ENCODE measurements around the gene CLASRP. TPM values are rescaled to one million over a fixed set of nuclear protein-coding genes. Genes with fewer than 3 reads are reported as not detected.

The CLASRP gene
- total and polyA plus RNA-seq, 9 of the 15 experiments (the other 6 are each of a cell fraction or from before 2014, with no cell fraction given) = 0.94 to 86.3 (median 44.0) TPM

- TF ChIP-seq POLR2AphosphoS5 (IDR thresholded peaks at IDR 0.05; ENCODE audit: control insufficient read depth, insufficient read depth, low read depth, low read length) (peak; percentile 77), POLR3A (IDR thresholded peaks at IDR 0.05; ENCODE audit: borderline replicate concordance, extremely low read depth, insufficient read depth, insufficient read length) (no peak), ZBED1 (IDR thresholded peaks at IDR 0.05) (no peak), ELF2 (CRISPR knock-in tag; IDR thresholded peaks at IDR 0.05) (peak; percentile 64; the same call in 1 of the 2 replicates), MECOM (CRISPR knock-in tag; IDR thresholded peaks at IDR 0.05) (peak; percentile 55; the same call in 1 of the 2 replicates), ZBTB9 (CRISPR knock-in tag; IDR thresholded peaks at IDR 0.05) (peak; percentile 55; the same call in 1 of the 2 replicates), ZNF12 (CRISPR knock-in tag; IDR thresholded peaks at IDR 0.05) (no peak), ARID3B (CRISPR knock-in tag; IDR thresholded peaks at IDR 0.05; ENCODE audit: borderline replicate concordance) (no peak), ARHGAP35 (IDR thresholded peaks at IDR 0.05; ENCODE audit: partially characterized antibody) (no peak), ESRRB (CRISPR knock-in tag; IDR thresholded peaks at IDR 0.05; ENCODE audit: borderline replicate concordance) (no peak), TAF15 (IDR thresholded peaks at IDR 0.05; ENCODE audit: low read depth, low read length) (no peak), ETS1 (conservative IDR thresholded peaks at IDR 0.05; ENCODE audit: control insufficient read depth, low read depth, low read length) (peak; percentile 91), ZC3H8 (IDR thresholded peaks at IDR 0.05) (no peak), ZNF75A (CRISPR knock-in tag; IDR thresholded peaks at IDR 0.05) (no peak), ZFP1 (CRISPR knock-in tag; IDR thresholded peaks at IDR 0.05) (no peak), DMBX1 (CRISPR knock-in tag; IDR thresholded peaks at IDR 0.05; ENCODE audit: borderline replicate concordance) (peak; percentile 58; the same call in 1 of the 2 replicates), TRIM28 (IDR thresholded peaks at IDR 0.05) (no peak), ZBTB8A (IDR thresholded peaks at IDR 0.05; ENCODE audit: partially characterized antibody) (no peak), CREB5 (CRISPR knock-in tag; IDR thresholded peaks at IDR 0.05) (no peak), HNRNPLL (IDR thresholded peaks at IDR 0.05; ENCODE audit: low read depth, low read length, poor library complexity, severe bottlenecking) (no peak)
These were observed 40.4 kb downstream of the CLASRP start, which contains the start of gene GEMIN7 (continued) for GRCh38 chr19:45079063-45079910.
